Right lobe of liver (tissue), 6 donors: ENCODE data around the gene USF2. TPM values are rescaled to one million over a fixed set of nuclear protein-coding genes. Genes with fewer than 3 reads are reported as not detected.

Source experiments
- ATAC-seq, 4 donors: fragments of 200-7000 bp; cut with Tn5 transposase; one replicate each; pipeline ENCODE4 v1.9.1; 2020; ENCODE audit warnings: mild to moderate bottlenecking in 4 of 4, moderate library complexity in 4 of 4
- DNase-seq, 3 donors: peaks; one replicate each; pipeline ENCODE4 v3.0.0-alpha.2; 2020
- H3K27ac ChIP-seq, 3 donors: fragments of 200-600 bp; one replicate each; pipeline ENCODE4 v1.8.0; 2022
- H3K27me3 ChIP-seq, 2 donors: fragments of 200-600 bp; one replicate each; pipeline ENCODE4 v1.8.0; 2022
- H3K36me3 ChIP-seq, 4 donors: fragments of 200-600 bp; sonication (generic) in 1 of 4; one replicate each; pipeline versions ENCODE4 v1.5.1 to v1.8.0; 2017 to 2022; ENCODE audit warnings: control low read depth in 1 of 4
- H3K4me1 ChIP-seq, 4 donors: fragments of 200-600 bp; sonication (generic) in 1 of 4; one replicate each; pipeline versions ENCODE4 v1.5.1 to v1.8.0; 2017 to 2022; ENCODE audit warnings: control low read depth in 1 of 4
- H3K4me3 ChIP-seq, 3 donors: fragments of 200-600 bp; one replicate each; pipeline ENCODE4 v1.8.0; 2022
- H3K9me3 ChIP-seq, 4 donors: fragments of 200-600 bp; sonication (generic) in 1 of 4; one replicate each; pipeline versions ENCODE4 v1.5.1 to v1.8.0; 2017 to 2022; ENCODE audit warnings: control low read depth in 1 of 4
- POLR2A ChIP-seq: fragments of 450-650 bp; IDR thresholded peaks from one replicate; pipeline ENCODE4 v1.6.1; 2017; ENCODE audit warnings: antibody characterized with exemption, mild to moderate bottlenecking
- WGBS: methylation state at CpG from one replicate; pipeline ENCODE4 v1.1.6; 2018; ENCODE audit warnings: low coverage, low lambda C conversion rate; ENCODE audit not compliant: insufficient coverage; ENCODE audit errors: missing lambda C conversion rate; 5-methylcytosine and 5-hydroxymethylcytosine counted together
- intact Hi-C, 2 donors: fragments of 100-400 bp; cut with DNase I; formaldehyde crosslinking; loops; one replicate each; pipeline versions ENCODE4 v1.11.2 to v1.14.1; 2022
- total RNA-seq, 6 experiments: library from RNA; depleted of rRNA in 2 of 6; stranded (reverse); fragments of >200 nt in 2 of 6; fragmentation: NEBNext Ultra II Directional in 3 of 6; extraction: Animal tissue kit (Norgen Biotek cat#: 25700) in 3 of 6; gene quantifications; one replicate each; pipeline versions ENCODE4 v1.1.0 to v1.2.4, GENCODE V29; 2016 to 2023
- TF ChIP-seq, protein P1 (sequence below), 4 donors: fragments of 200-600 bp in 3 of 4; fragments of 450-650 bp in 1 of 4; IDR thresholded peaks; one replicate each; pipeline versions ENCODE4 v1.5.1 to v1.8.0; 2016 to 2022; ENCODE audit warnings: antibody characterized with exemption in 4 of 4, mild to moderate bottlenecking in 2 of 4
- donor health status: DM: no; HTN: yes; CAD: no.
- donor health status: DM: no; HTN: no; CAD: no.
- donor health status: DM: no; HTN: no; CAD: no.
- donor health status: DM: no; HTN: yes; CAD: no.
- donor health status: DM: no; HTN: yes; CAD: no.

The USF2 gene
- total RNA-seq, 6 experiments from 2014 or later = 65.4 to 78.5 (median 75.7) TPM

DNA sequence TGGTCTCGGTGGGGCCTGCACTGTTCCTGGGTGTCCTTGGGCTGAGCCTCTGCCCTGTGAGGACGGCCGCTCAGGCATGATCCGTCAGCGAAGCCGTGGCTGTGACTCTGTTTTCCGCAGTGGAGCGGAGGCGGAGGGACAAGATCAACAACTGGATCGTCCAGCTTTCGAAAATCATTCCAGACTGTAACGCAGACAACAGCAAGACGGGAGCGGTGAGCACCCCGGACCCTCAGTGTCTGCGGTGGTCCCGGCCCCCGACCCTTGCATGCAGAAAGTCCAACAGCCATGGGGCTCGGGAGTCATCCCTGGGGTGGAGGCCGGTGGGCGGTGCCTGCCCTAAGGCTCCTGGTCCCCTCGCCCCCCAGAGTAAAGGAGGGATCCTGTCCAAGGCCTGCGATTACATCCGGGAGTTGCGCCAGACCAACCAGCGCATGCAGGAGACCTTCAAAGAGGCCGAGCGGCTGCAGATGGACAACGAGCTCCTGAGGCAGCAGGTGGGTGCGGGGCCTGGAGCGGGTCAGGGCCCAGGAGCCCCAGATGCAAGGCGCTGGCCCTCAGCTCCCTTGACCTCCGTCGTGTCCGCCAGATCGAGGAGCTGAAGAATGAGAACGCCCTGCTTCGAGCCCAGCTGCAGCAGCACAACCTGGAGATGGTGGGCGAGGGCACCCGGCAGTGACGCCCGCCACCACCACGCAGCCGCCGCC, 10.0 kb downstream of the USF2 start:
- H3K36me3 ChIP-seq = peaks cover 0 to 14% (median 5%) of the 10 kb centered on the region in 4 donors
- TF ChIP-seq POLR2A = no peak
- TF ChIP-seq, protein P1, sequence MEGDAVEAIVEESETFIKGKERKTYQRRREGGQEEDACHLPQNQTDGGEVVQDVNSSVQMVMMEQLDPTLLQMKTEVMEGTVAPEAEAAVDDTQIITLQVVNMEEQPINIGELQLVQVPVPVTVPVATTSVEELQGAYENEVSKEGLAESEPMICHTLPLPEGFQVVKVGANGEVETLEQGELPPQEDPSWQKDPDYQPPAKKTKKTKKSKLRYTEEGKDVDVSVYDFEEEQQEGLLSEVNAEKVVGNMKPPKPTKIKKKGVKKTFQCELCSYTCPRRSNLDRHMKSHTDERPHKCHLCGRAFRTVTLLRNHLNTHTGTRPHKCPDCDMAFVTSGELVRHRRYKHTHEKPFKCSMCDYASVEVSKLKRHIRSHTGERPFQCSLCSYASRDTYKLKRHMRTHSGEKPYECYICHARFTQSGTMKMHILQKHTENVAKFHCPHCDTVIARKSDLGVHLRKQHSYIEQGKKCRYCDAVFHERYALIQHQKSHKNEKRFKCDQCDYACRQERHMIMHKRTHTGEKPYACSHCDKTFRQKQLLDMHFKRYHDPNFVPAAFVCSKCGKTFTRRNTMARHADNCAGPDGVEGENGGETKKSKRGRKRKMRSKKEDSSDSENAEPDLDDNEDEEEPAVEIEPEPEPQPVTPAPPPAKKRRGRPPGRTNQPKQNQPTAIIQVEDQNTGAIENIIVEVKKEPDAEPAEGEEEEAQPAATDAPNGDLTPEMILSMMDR (IDR thresholded peaks at IDR 0.05) = no peak
- H3K27me3 ChIP-seq = no peaks in the 10 kb centered on the region
- H3K9me3 ChIP-seq = no peaks in the 10 kb centered on the region
- ATAC-seq (peak in 3 of 4 donors; percentile 2 to 35 (median 32)), DNase-seq (peak in 1 of 3 donors; percentile 78)
- H3K4me3 ChIP-seq = no peak overlapping the region
- intact Hi-C loops = no loop called here
- H3K27ac ChIP-seq = no peak overlapping the region
- peaks cover 0 to 38% (median 10%) of the 10 kb centered on the region in 4 donors for H3K4me1 ChIP-seq
- 92% methylated on average over 14 of the region's 45 CpGs for WGBS

DNA sequence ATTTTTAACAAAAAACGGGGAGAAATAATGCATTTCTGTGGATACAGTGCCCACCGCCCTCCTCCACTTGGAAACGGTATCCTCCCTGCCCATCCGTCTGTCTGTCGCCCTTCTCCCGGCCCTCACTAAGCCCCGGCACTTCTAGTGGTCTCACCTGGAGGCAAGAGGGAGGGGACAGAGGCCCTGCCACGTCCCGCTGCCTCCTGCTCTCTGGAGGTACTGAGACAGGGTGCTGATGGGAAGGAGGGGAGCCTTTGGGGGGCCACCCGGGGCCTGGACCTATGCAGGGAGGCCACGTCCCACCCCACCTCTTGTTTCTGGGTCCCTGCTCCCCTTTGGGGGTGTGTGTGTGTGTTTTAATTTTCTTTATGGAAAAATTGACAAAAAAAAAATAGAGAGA, 10.6 kb downstream of the USF2 start:
- no peak for DNase-seq
- peaks cover 0 to 38% (median 10%) of the 10 kb centered on the region in 4 donors for H3K4me1 ChIP-seq
- WGBS = 66% methylated on average over 9 of the region's 11 CpGs
- no peaks in the 10 kb centered on the region for H3K27me3 ChIP-seq
- no peak for ATAC-seq
- no peak for TF ChIP-seq POLR2A
- TF ChIP-seq, protein P1 (IDR thresholded peaks at IDR 0.05) = no peak
- no peak overlapping the region for H3K27ac ChIP-seq
- intact Hi-C loops = no loop called here
- no peaks in the 10 kb centered on the region for H3K9me3 ChIP-seq
- H3K4me3 ChIP-seq = no peak overlapping the region
- peaks cover 0 to 9% (median 4%) of the 10 kb centered on the region in 4 donors for H3K36me3 ChIP-seq

DNA sequence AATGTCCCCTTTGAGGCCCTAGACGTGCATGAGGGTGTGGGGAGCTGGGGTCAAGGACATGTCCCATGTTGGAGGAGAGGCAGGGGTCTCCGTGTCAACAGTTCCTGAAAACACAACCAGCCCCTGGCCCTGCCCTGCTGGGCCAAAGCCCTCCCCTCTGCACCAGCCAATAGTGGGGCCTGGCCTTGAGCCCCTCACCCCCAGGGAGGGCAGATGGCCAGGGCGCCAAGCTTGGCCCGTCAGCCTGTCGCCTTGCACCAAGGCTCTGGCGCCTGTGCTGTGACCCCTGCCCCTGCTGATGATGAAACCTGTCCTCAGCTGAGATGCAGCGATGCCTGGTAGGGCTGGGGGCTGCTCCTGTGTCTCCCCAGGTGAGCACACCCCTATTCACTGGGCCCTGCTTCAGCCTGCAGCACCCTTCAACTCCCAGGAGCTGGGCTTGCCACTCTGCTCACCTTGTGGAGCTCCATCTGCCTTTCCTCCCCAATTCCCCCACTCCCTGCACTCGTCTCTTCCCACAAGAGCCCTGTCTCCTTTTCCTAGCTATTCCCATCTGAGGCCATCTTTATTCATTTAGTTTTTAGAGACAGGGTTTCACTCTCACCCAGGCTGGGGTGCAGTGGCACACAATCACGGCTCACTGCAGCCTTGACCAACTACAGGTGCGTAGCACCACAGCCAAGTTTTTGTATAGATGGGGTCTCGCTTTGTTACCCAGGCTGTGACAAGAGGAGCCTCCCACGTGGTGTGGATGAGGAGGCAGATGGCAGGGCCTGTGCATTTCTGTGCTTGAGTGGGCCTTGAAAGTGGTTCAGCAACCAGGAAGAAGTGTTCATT, 11.4 kb downstream of the USF2 start:
- Histone ChIP-seq H3K4me3 (no peak overlapping the region), H3K4me1 (peaks cover 0 to 38% (median 10%) of the 10 kb centered on the region in 4 donors), H3K27me3 (no peaks in the 10 kb centered on the region), H3K36me3 (peaks cover 0 to 9% (median 4%) of the 10 kb centered on the region in 4 donors), H3K9me3 (no peaks in the 10 kb centered on the region), H3K27ac (no peak overlapping the region)
- DNase-seq (peak in 2 of 3 donors; percentile 58 to 84), ATAC-seq (peak; percentile 29 to 67 (median 55))
- WGBS = 57% methylated on average over 4 of the region's 12 CpGs
- intact Hi-C loops = no loop called here
- TF ChIP-seq, protein P1 (IDR thresholded peaks at IDR 0.05) = no peak

DNA sequence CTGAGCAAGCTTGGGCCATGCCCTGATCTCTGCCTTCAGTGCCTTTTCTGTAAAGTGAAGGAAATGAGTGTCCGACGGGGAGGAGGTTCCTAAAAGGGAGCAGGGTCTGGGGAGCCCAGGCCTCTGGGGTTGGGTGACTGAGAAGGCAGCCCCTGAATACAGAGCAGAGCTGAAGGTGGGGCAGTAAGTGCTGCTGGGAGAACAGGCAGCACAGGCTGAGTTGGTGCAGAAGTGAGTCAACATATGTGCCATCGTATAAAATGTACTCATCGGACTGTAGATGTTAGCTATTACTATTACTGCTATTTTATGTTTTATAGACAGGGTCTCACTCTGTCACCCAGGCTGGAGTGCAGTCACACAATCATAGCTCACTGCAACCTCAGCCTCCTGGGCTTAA, 12.5 kb downstream of the USF2 start:
- H3K27me3 ChIP-seq = no peaks in the 10 kb centered on the region
- H3K27ac ChIP-seq = no peak overlapping the region
- DNase-seq = no peak
- WGBS = no CpG with 5 or more reads among the region's 4 CpGs
- intact Hi-C loops = no loop called here
- no peaks in the 10 kb centered on the region for H3K9me3 ChIP-seq
- H3K4me3 ChIP-seq = no peak overlapping the region
- no peak for TF ChIP-seq POLR2A
- TF ChIP-seq, protein P1 (IDR thresholded peaks at IDR 0.05) = no peak
- no peak for ATAC-seq
- peaks cover 0 to 8% (median 2%) of the 10 kb centered on the region in 4 donors for H3K36me3 ChIP-seq
- peaks cover 0 to 38% (median 10%) of the 10 kb centered on the region in 4 donors for H3K4me1 ChIP-seq
